ENCODE measurements around the gene GABRP.

GRCh38 chr5:170750791-170751190 is 32.7 kb upstream of the GABRP start:
- TF ChIP-seq CTCF (IDR thresholded peaks at IDR 0.05; ENCODE audit: low read depth, low read length) (no peak), POLR2A (IDR thresholded peaks at IDR 0.05; ENCODE audit: extremely low read depth, insufficient read length) (no peak), MAX (IDR thresholded peaks at IDR 0.05; ENCODE audit: low read depth, low read length) (no peak), MYC (IDR thresholded peaks at IDR 0.05; ENCODE audit: low read depth, low read length) (no peak)
